MM.1S (cell line): ENCODE results near the gene TTF1.

Source experiments
- EZH2 ChIP-seq: fragments of 300-600 bp; sonication (generic); optimal IDR thresholded peaks from 2 replicates; pipeline ENCODE3; 2017; ENCODE audit warnings: low read depth, mild to moderate bottlenecking, antibody characterized with exemption, low read length, mixed read lengths
- EZH2phosphoT487 ChIP-seq: fragments of 300-600 bp; sonication (generic); IDR thresholded peaks from 2 replicates; pipeline ENCODE4 v1.6.1; 2018; ENCODE audit warnings: antibody characterized with exemption, low read length
- TF ChIP-seq, protein P1 (sequence below): fragments of 300-600 bp; sonication (generic); IDR thresholded peaks from 2 replicates; pipeline ENCODE4 v1.5.1; 2016; ENCODE audit warnings: antibody characterized with exemption, low read length, mixed read lengths

DNA sequence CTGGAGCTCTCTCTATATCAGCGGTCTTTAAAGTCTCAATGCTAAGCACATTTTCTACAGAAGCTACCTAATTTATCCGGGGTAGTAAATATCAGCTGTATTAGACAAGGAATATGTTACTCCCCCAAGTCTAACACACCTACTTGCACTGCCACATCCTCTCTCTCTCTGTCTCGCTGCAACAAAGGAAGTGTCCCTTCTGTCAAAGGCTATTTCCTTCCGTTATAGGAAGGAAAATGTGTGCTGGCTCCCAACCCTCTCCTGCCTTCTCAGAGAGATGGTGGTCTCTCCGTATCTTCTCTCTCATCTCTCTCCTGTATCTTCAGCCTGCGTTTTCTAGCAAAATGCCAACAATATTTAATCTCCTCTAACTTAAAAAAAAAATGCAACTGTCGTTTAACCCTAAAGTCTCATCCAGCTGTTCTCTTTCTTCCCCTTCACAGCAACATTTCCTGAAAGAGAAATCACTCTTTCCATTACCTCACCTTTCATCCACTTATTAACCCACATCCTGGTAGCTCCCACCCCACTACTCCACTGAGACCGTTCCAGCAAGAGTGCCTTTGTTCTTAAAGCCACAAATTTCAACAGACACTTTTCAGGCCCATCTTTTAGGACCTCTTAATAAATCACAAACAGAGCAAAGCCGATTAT is 2.3 kb downstream of the TTF1 start:
- TF ChIP-seq, protein P1, sequence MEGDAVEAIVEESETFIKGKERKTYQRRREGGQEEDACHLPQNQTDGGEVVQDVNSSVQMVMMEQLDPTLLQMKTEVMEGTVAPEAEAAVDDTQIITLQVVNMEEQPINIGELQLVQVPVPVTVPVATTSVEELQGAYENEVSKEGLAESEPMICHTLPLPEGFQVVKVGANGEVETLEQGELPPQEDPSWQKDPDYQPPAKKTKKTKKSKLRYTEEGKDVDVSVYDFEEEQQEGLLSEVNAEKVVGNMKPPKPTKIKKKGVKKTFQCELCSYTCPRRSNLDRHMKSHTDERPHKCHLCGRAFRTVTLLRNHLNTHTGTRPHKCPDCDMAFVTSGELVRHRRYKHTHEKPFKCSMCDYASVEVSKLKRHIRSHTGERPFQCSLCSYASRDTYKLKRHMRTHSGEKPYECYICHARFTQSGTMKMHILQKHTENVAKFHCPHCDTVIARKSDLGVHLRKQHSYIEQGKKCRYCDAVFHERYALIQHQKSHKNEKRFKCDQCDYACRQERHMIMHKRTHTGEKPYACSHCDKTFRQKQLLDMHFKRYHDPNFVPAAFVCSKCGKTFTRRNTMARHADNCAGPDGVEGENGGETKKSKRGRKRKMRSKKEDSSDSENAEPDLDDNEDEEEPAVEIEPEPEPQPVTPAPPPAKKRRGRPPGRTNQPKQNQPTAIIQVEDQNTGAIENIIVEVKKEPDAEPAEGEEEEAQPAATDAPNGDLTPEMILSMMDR: no peak
- TF ChIP-seq EZH2 (no peak), EZH2phosphoT487 (no peak)
